HuH-7.5 (cell line): ENCODE results near the gene TNS3.

Source experiments
- DNase-seq: peaks from one replicate; pipeline ENCODE4 v3.0.0; 2011; ENCODE audit warnings: low spot score

Gene TNS3

DNA sequence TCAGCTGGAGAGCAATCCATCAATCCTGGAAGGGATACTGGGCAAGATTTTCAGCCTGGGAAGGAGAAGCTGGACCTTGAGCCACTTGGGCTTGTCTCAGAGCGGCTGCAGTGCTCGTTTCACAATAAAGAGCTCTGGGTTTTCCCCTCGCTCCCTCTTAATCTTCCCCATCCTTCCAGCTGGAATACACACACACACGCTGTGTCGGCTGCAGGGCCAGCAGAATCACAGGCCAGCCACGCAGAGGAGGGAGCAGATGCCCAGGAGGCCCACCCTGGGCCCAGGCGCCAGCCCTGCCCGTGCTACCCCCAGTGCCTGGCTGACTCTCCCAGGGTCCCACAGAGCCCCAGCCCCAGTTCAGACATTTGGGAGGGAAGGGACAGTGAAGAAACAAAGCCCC lies 255.1 kb downstream of the TNS3 start:
- DNase-seq: no peak

DNA sequence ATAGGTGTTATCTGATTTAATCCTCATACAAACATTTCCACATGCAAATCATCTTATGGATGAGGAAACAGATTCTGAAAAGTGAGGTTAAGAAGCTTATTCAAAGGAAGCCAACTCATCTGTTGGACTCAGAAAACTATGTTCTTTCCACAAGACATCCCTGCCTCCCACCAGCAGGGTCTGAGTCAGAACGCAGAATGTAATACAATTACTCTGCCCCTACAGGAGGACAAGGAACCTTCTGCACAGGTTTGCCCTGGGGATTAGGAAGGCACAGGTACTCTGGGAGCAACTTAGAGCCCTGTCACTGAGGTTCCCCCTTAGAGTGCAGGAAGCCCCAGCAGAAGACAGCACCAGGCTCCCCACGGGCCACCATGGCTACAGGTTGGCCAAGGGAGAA lies 255.7 kb downstream of the TNS3 start:
- no peak for DNase-seq

DNA sequence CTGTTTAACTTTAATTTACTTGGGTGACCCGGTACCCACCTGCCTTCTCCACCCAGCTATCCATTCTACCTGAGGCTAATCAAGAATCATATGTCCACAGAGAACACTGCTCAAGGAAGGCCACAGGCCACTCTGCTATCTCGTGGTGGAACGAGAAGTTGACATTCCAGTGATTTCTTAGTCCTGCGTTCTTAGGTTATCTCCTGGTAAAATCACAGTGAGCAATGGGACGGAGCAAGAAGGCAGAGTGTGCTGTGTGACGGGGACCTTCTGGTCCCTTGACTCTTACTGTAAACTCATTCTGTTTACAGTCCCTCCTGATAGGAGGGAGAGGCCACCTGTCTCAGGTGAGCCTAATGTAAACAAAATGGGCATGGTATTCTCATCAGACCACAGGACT lies 256.6 kb downstream of the TNS3 start:
- DNase-seq: no peak

- DNase-seq: no peak
Measured at GRCh38 chr7:47323904-47324303, 258.0 kb downstream of the TNS3 start.

DNA sequence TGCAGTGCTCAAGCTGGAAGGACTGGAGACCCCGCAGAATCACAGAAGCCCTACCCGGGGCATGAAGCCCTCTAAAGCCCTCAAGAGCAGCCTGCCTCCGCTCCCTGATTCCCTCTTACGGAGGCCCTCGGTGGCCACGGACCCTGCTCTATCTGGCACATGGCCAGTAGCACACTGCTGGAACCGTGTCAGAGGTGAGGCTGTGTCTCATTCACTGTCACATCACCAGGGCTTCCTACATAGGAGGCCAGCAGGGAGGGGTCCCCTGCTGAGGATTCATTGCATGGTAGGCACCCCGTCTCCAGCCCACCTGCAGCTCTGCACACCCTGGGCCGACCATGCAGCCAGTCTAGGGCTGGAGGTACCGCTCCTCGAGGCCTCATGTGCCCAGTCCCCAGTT lies 259.2 kb downstream of the TNS3 start:
- no peak for DNase-seq

- DNase-seq: no peak
Measured at GRCh38 chr7:47320296-47320695, 261.6 kb downstream of the TNS3 start.

- DNase-seq: no peak
Measured at GRCh38 chr7:47318395-47319182, 263.3 kb downstream of the TNS3 start.

DNA sequence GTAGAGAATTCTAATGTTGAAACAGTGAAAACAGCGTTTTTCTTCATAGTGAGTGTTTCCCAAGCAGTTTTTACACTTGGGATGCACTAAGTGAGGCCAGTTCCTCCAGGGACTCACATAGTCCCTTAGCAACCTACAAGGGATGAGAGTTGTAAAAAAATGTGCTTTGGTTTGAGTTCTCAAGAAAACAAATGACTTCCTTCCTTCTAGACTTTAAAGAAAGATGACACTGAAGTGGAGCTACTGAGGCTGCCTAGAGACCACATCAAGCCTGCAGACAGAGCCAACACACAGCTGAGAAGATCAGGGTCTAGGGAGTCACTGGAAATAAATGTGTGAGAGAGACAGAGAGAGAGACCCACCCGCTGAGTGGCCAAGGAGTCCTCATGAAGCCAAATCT lies 264.4 kb downstream of the TNS3 start:
- no peak for DNase-seq

- DNase-seq: no peak
Measured at GRCh38 chr7:47314728-47315607, 266.9 kb downstream of the TNS3 start.

DNA sequence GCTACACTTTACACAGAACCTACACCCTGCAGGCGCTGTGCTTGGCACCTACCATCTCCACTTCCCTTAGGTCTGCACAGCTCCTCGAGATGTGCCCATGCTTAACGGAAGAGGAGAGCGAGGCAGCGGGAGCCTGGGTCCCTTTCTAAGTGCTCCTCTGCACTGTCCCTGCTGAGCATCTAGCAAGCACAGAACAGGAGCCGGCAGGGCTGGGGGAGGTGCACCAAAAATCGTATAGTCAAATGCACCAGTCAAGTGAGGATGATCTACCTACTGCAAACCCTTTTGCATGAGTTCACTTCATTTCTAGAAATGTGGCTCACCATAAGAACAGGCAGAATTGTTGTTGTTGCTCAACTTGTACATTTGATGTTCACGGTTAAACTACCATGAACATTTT lies 267.7 kb downstream of the TNS3 start:
- no peak for DNase-seq

DNA sequence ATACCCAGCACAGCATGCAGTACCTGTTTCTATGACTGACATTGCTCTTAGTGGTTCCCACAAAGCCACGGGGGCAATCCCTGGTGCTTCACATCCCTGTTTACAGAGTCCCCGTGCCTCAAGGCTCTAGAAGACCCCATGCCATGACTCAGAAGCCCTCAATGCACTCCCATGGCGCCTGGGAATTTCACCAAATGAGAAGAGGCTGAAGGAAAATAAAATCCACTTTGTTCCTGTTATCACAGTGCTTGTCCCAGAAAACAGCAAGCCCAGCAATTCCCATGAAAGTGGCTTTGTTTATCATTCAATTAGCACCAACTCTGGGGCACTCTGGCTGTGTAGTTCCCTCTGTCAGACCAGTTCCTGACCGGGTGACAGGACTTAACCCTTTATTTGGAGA lies 268.3 kb downstream of the TNS3 start:
- DNase-seq: no peak

DNA sequence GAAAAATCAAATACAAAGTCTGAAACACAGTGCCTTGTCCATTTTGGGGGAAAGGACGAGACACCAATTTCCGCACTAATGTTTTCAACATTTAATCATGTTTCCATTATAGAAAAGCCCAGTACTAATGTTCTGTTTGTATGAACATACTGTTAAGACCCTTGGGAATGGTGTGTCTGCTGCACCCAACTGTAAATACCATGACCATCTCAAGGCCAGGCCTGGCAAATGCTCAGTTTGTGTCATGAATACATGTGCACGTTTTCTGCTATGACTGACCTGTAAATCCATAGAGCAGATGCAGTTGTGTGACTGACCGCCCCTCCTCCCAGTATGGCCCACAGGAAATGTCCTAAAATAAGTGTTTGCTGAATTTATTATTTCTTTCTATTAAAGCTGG lies 270.0 kb downstream of the TNS3 start:
- no peak for DNase-seq

GRCh38 chr7:47310020-47310419 lies 271.9 kb downstream of the TNS3 start:
- no peak for DNase-seq

- DNase-seq: no peak
Measured at GRCh38 chr7:47308808-47309207, 273.1 kb downstream of the TNS3 start.

- no peak for DNase-seq
Measured at GRCh38 chr7:47307311-47307710, 274.6 kb downstream of the TNS3 start.

DNA sequence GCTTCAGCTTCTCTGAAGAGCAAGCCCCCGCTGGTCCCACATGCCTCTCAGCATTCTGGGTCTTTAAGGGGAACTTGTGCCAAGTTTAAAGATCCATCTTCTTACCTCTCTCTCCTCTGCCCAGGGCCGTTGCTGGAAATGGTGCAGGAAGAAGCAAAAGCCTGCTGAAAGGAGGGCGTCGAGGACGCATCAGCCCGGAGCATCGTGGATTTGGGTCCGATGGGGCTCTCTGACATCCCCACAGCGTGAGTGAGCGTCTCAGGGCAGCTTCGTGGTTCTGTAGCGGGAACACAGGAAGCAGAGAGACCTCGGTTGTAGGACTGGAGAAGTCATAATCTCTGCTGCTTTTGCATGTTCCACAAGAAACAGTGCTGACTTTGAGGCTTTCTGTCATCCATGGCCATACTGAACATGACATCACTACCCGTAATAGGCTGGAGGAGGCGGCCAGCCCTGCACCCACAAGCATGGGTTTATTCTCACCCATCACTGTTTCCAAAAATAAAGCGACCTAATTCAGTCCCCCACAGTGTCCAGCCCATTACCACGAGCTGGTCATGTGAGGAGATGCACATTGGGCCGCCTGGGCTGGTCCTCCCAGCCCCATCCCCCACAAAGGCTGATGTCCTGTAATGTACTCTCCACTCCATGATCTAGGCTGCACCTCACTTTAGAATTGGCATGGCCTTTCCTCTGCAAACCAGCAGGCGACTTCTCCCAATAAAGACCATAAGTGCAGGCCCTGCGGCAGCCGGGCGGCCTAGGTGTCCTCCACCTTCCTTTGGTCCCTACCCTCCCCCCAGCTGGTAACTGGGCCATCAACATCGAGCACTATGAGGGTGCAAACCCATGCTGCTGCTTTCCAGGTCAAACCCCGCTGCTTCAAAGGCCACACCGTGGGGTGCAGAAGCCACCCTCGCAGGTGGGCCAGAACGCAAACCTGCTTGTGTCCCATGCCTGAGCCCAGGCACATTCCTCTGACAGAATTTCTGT lies 276.9 kb downstream of the TNS3 start:
- no peak for DNase-seq

- no peak for DNase-seq
Measured at GRCh38 chr7:47303695-47304453, 278.0 kb downstream of the TNS3 start.

GRCh38 chr7:47303014-47303694 lies 278.8 kb downstream of the TNS3 start:
- no peak for DNase-seq

- DNase-seq: no peak
Measured at GRCh38 chr7:47302560-47302959, 279.4 kb downstream of the TNS3 start.

DNA sequence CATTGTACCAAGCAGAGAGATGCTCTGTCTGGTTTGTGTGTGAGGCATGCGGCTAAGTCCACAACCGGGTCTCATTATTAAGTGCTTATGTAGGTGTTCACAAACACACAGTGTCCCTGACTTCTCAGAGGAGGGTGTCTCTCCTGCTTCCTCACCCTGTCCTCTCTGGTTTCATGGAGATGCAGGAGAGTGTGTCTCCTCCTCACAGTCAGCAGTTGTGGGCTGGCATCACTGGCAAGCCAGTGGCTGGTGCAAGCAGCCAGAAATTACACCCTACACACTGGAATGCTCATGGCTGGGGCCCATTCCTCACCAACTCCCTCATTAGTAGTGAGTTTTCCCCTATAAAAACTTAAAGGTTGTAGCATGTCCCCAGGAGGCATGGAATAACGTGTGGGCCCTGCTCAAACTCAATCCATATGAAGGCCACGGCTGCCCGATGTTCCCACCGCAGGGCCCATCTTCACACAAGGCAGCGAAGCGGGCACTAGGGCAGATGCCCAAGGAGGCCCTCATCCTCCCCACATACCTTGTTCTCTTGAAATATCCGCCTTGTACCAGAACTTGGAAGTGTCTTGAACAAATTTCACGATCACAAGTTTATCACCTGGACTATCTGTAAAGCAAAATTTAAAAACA lies 280.1 kb downstream of the TNS3 start:
- DNase-seq: no peak
